Thyroid gland (tissue), 4 donors: ENCODE data around the gene RBM39. TPM values are rescaled to one million over a fixed set of nuclear protein-coding genes. Genes with fewer than 3 reads are reported as not detected.

Source experiments
- DNase-seq, 2 donors: peaks; one replicate each; pipeline ENCODE4 v3.0.0-alpha.2; 2019
- H3K27ac ChIP-seq, 3 donors: fragments of 200-600 bp; sonication (generic); 1 replicate in 2 of 3; 2 replicates in 1 of 3; pipeline ENCODE4 v1.5.1; 2016 to 2019; ENCODE audit warnings: mild to moderate bottlenecking in 1 of 3, moderate library complexity in 1 of 3
- H3K27me3 ChIP-seq: fragments of 200-600 bp; sonication (generic); one replicate; pipeline ENCODE4 v1.5.1; 2019
- H3K36me3 ChIP-seq, 2 donors: fragments of 200-600 bp; sonication (generic); one replicate each; pipeline ENCODE4 v1.5.1; 2016 to 2019
- H3K4me1 ChIP-seq, 2 donors: fragments of 200-600 bp; sonication (generic); one replicate each; pipeline ENCODE4 v1.5.1; 2017 to 2019
- H3K4me3 ChIP-seq, 3 donors: fragments of 200-600 bp; sonication (generic); replicated peaks in 1 of 3; 1 replicate in 2 of 3; 2 replicates in 1 of 3; pipeline ENCODE4 v1.5.1; 2016; ENCODE audit warnings: mild to moderate bottlenecking in 1 of 3
- H3K9me3 ChIP-seq: fragments of 200-600 bp; sonication (generic); one replicate; pipeline ENCODE4 v1.5.1; 2017
- CTCF ChIP-seq, 6 experiments: fragments of 200-600 bp in 3 of 6; fragments of 450-650 bp in 3 of 6; sonication (generic) in 3 of 6; IDR thresholded peaks; one replicate each; pipeline ENCODE4 v1.5.1; 2016 to 2019; ENCODE audit warnings: antibody characterized with exemption in 6 of 6, mild to moderate bottlenecking in 2 of 6, inconsistent platforms in 1 of 6, moderate library complexity in 1 of 6
- POLR2A ChIP-seq, 2 donors: fragments of 450-650 bp; IDR thresholded peaks; one replicate each; pipeline ENCODE4 v1.6.1; 2017; ENCODE audit warnings: antibody characterized with exemption in 2 of 2, mild to moderate bottlenecking in 2 of 2, moderate library complexity in 1 of 2
- WGBS, 2 donors: methylation state at CpG; one replicate each; pipeline ENCODE4 v1.1.5; 2017; 5-methylcytosine and 5-hydroxymethylcytosine counted together
- intact Hi-C: fragments of 100-400 bp; cut with DNase I; formaldehyde crosslinking; loops from one replicate; pipeline ENCODE4 v1.15.1; 2023
- total RNA-seq, 4 donors: library from RNA; depleted of rRNA; stranded (reverse); fragments of >200 nt; gene quantifications; one replicate each; pipeline ENCODE4 v1.2.3, GENCODE V29; 2016

RBM39 gene
- total RNA-seq, 4 donors from 2014 or later: 315 to 475 (median 368) TPM

DNA sequence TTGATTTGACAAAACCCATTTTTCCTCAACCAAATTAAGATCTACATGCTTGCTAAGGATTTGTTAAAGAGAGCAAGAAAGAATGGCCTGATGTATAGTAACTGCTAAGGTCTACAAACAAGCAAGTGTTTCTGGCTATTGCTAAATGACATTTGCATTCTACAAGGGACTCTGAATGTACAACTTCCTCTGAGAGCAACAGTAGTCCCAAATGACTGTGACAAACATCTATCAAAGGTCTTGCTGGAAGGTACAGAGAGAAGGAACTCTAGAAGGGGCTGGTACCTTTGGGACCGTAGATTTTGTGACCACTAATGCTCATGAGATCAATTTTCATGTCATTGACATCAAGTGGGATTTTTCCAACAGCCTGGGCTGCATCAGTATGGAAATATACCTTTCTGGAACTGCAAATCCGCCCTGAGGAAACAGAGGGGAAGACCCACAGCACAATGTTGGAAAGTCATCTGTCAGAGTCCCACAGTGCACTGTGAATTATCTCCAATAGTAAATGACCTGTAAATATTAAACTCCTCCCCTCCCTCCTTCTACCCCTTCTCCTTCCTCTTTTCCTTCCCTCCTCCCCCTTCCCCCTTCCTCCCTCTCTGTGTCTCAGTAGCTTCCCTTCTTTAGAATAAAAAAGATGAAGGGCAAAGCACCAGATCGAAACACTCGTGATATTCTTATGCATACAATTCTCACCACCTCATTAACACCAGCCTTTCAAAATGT is 61.4 kb downstream of the RBM39 start:
- no peaks in the 10 kb centered on the region for H3K27me3 ChIP-seq
- H3K4me3 ChIP-seq: no peak overlapping the region
- TF ChIP-seq POLR2A (IDR thresholded peaks at IDR 0.05): no peak
- TF ChIP-seq CTCF (IDR thresholded peaks at IDR 0.05): no peak
- DNase-seq: no peak
- H3K27ac ChIP-seq: no peak overlapping the region
- H3K36me3 ChIP-seq: peaks cover 0 to 7% of the 10 kb centered on the region in 2 donors
- intact Hi-C loops: no loop called here
- no peaks in the 10 kb centered on the region for H3K9me3 ChIP-seq
- H3K4me1 ChIP-seq: no peaks in the 10 kb centered on the region
- WGBS, 2 donors: 82 to 90% methylated on average over 4 of the region's 4 CpGs

DNA sequence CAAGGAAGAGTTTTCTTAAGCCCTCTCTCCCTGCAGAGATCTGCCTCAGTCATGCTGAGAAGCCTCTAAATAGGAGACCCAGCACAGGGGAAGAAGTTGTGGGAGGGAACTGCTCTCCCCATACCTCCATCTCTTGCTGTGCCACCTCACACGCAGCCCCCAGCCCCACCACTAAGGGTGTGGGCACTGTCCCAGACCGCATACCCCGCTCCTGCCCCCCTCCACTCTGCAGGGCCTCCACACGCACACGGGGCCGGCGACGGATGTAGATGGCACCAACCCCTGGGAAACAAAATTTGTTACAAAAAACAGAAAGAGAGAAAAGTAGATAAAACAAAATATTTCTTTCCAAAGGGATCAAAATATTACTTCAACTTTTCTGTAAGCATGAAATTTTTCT is 67.1 kb downstream of the RBM39 start:
- Histone ChIP-seq H3K9me3 (no peaks in the 10 kb centered on the region), H3K4me3 (no peak overlapping the region), H3K27me3 (no peaks in the 10 kb centered on the region), H3K36me3 (peaks cover 23 to 24% of the 10 kb centered on the region in 2 donors), H3K4me1 (no peaks in the 10 kb centered on the region), H3K27ac (no peak overlapping the region)
- intact Hi-C loops: no loop called here
- WGBS, 2 donors: 97 to 98% methylated on average over 8 of the region's 8 CpGs
- no peak for DNase-seq
- no peak for TF ChIP-seq CTCF (IDR thresholded peaks at IDR 0.05)
- TF ChIP-seq POLR2A (IDR thresholded peaks at IDR 0.05): no peak

DNA sequence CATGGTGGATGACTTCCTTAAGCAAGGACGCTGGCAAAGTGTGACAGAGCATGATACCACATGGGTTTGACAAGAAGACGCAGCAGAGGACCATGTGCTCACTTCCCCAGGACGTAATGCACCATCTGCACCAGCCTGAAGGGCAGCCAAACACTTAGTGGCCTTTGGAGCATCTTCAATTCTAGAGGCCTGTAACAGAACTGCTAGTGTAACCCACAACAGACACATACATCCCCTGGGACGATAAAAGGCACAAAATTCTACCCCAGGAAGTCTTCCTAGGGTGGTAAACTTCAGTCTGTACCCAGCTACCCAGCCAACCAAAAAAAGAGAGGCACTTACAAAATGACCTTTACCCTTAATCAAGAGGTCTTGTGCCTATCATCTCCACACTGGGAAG is 68.2 kb downstream of the RBM39 start:
- TF ChIP-seq CTCF (IDR thresholded peaks at IDR 0.05) (no peak), POLR2A (IDR thresholded peaks at IDR 0.05) (no peak)
- no peaks in the 10 kb centered on the region for H3K27me3 ChIP-seq
- no peaks in the 10 kb centered on the region for H3K4me1 ChIP-seq
- H3K4me3 ChIP-seq: no peak overlapping the region
- H3K9me3 ChIP-seq: no peaks in the 10 kb centered on the region
- H3K27ac ChIP-seq: no peak overlapping the region
- intact Hi-C loops: no loop called here
- DNase-seq: no peak
- 92 to 94% methylated on average over 4 of the region's 4 CpGs for WGBS, 2 donors
- H3K36me3 ChIP-seq: peaks cover 31 to 33% of the 10 kb centered on the region in 2 donors

GRCh38 chr20:35669681-35670080 is 72.4 kb downstream of the RBM39 start:
- intact Hi-C loops: no loop called here
- no peak for DNase-seq
- H3K27ac ChIP-seq: no peak overlapping the region
- peaks cover 29% of the 10 kb centered on the region in 2 donors for H3K36me3 ChIP-seq
- no peaks in the 10 kb centered on the region for H3K9me3 ChIP-seq
- no peak overlapping the region for H3K4me3 ChIP-seq
- no peak for TF ChIP-seq POLR2A (IDR thresholded peaks at IDR 0.05)
- no peak for TF ChIP-seq CTCF (IDR thresholded peaks at IDR 0.05)
- 100% methylated on average over 1 of the region's 1 CpG for WGBS, 2 donors
- H3K27me3 ChIP-seq: no peaks in the 10 kb centered on the region
- no peaks in the 10 kb centered on the region for H3K4me1 ChIP-seq

DNA sequence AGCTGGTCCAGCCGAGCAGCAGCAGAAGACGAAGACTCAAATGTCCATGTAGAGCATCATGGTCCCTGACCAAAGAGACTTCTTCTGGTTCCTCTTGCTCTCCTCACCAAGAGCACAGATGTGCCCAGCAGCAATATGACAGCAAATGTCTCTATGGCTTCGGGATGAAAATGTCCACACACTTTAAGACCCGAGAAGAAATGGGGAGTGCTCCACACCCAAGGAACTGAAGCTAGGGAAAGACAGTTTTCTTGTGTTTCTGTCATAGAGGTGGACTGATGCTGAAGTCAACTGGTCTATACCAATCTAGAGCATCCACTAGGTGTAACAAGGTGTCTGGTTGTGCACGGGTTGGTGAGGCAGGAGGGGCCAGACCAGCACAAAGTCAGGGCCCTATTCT is 72.8 kb downstream of the RBM39 start:
- Histone ChIP-seq H3K9me3 (no peaks in the 10 kb centered on the region), H3K4me3 (no peak overlapping the region), H3K4me1 (no peaks in the 10 kb centered on the region), H3K27ac (no peak overlapping the region), H3K36me3 (peaks cover 25 to 28% of the 10 kb centered on the region in 2 donors), H3K27me3 (no peaks in the 10 kb centered on the region)
- 93% methylated on average over 5 of the region's 5 CpGs for WGBS, 2 donors
- intact Hi-C loops: no loop called here
- TF ChIP-seq CTCF (IDR thresholded peaks at IDR 0.05) (no peak), POLR2A (IDR thresholded peaks at IDR 0.05) (no peak)
- DNase-seq: no peak
